GM12873 (cell line): ENCODE data around the gene CD248.

Experiments
- TF ChIP-seq, protein P1 (sequence below): IDR thresholded peaks from 2 replicates; pipeline ENCODE4 v1.5.1; 2012; ENCODE audit warnings: low read depth, mild to moderate bottlenecking, moderate library complexity, low read length, control low read depth; ENCODE audit not compliant: insufficient read depth; ENCODE audit errors: missing control alignments

The CD248 gene

GRCh38 chr11:66290330-66290621 lies 26.6 kb downstream of the CD248 start:
- TF ChIP-seq, protein P1, sequence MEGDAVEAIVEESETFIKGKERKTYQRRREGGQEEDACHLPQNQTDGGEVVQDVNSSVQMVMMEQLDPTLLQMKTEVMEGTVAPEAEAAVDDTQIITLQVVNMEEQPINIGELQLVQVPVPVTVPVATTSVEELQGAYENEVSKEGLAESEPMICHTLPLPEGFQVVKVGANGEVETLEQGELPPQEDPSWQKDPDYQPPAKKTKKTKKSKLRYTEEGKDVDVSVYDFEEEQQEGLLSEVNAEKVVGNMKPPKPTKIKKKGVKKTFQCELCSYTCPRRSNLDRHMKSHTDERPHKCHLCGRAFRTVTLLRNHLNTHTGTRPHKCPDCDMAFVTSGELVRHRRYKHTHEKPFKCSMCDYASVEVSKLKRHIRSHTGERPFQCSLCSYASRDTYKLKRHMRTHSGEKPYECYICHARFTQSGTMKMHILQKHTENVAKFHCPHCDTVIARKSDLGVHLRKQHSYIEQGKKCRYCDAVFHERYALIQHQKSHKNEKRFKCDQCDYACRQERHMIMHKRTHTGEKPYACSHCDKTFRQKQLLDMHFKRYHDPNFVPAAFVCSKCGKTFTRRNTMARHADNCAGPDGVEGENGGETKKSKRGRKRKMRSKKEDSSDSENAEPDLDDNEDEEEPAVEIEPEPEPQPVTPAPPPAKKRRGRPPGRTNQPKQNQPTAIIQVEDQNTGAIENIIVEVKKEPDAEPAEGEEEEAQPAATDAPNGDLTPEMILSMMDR, result no peak

DNA sequence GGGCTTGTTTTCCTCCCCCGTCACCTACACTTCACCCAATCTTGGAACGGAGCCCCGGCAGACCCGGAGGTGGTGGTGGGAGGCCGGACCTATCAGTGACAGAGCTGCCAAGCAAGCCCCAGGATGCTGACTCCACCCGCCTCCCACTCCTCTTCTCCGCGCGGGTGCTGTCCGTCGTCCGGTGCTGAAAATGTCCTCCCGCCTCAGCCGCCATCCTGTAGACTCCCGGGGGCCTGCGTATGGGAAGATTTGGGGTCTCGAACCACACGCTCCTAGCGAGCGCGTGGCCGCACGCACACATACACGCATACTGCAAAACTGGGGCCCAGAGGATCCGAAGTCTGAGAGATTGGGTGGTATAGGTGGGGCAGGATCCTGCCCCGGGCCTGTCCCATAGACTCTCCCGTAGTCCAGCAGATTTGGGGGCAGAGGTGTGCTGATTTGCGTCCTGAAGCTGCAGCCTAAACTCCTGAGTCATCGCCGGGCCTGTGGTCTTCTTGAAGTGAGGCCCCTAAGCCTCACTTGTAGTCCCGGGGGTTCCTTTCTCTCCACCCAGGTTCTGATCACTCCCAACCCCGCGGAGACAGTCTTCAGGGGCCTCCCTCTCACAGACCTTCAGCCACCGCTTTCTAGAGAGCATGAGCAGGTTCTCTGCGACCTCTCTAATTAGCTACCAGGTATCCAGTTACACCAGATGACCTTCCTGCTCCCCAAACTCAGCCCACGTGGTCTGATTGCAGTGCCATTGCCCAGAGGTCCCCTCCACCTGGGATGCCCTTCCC lies 27.1 kb downstream of the CD248 start:
- TF ChIP-seq, protein P1, result no peak

- TF ChIP-seq, protein P1, result no peak
These were observed 27.9 kb downstream of the CD248 start, which contains the start of gene YIF1A for GRCh38 chr11:66288671-66289547. TSS of gene YIF1A (minus strand) at chr11:66289143. CDS start at chr11:66288985, 158 bp downstream.

GRCh38 chr11:66287889-66288670 lies 28.8 kb downstream of the CD248 start:
- TF ChIP-seq, protein P1, result no peak

GRCh38 chr11:66287211-66287888 lies 29.5 kb downstream of the CD248 start:
- TF ChIP-seq, protein P1, result no peak

DNA sequence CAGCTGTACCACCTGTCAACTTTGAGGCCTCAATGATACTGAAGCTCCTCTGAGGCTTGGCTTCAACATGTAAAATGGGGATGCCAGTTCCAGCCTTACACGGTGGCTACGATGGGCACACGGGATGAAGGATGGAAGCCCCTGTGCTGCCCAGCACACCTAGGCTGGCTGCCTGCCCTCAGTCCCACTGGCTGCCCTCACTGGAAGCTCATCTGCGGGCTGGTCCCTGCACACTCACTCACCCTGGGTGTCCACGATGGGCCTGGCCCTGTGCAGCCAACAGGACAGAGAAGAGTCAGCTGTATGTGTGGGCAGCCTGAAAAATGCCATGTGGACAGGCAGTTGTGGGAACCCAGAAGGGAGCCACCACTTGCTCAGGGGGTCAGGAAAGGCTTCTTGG lies 30.1 kb downstream of the CD248 start:
- TF ChIP-seq, protein P1, result no peak
